ENCODE data around the gene URM1.

DNA sequence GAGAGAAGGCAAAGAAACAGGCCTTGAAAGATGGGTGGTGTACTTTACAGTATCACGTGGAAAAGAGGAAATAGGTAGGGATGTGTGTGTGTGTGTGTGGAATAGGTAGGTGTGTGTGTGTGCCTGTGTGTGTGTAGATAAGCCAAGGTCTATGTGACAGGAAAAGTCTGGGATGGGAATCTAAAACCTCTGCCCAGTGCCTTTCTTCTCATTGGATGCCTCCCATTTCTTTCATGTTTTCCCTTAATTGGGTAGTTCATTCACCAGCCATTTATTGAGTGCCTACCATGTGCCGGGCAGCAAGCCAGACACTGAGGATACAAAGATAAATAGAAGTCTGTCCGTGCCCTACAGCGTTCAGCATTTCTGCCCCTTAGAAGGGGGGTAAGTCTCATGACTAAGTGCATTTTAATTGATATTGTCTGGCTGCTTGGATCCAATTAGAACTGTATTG is 1.0 kb downstream of the URM1 start:
- no peak for TF ChIP-seq POLR2AphosphoS5 (IDR thresholded peaks at IDR 0.05; ENCODE audit: low read depth, low read length)
- no peak for TF ChIP-seq TAF1 (IDR thresholded peaks at IDR 0.05; ENCODE audit: borderline replicate concordance, insufficient read depth, low read length)
- TF ChIP-seq, protein P1, sequence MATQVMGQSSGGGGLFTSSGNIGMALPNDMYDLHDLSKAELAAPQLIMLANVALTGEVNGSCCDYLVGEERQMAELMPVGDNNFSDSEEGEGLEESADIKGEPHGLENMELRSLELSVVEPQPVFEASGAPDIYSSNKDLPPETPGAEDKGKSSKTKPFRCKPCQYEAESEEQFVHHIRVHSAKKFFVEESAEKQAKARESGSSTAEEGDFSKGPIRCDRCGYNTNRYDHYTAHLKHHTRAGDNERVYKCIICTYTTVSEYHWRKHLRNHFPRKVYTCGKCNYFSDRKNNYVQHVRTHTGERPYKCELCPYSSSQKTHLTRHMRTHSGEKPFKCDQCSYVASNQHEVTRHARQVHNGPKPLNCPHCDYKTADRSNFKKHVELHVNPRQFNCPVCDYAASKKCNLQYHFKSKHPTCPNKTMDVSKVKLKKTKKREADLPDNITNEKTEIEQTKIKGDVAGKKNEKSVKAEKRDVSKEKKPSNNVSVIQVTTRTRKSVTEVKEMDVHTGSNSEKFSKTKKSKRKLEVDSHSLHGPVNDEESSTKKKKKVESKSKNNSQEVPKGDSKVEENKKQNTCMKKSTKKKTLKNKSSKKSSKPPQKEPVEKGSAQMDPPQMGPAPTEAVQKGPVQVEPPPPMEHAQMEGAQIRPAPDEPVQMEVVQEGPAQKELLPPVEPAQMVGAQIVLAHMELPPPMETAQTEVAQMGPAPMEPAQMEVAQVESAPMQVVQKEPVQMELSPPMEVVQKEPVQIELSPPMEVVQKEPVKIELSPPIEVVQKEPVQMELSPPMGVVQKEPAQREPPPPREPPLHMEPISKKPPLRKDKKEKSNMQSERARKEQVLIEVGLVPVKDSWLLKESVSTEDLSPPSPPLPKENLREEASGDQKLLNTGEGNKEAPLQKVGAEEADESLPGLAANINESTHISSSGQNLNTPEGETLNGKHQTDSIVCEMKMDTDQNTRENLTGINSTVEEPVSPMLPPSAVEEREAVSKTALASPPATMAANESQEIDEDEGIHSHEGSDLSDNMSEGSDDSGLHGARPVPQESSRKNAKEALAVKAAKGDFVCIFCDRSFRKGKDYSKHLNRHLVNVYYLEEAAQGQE (IDR thresholded peaks at IDR 0.05; ENCODE audit: insufficient read depth in 1 of 2, low read depth in 2 of 2, low read length in 2 of 2), result no peak
- no peak for TF ChIP-seq SIN3A (IDR thresholded peaks at IDR 0.05; ENCODE audit: borderline replicate concordance, insufficient read depth, low read length)
- TF ChIP-seq FOXP2 (optimal IDR thresholded peaks at IDR 0.05; ENCODE audit: borderline replicate concordance, extremely low read depth, extremely low read length, insufficient read depth), result no peak

Measured in PFSK-1 (cell line).